Left hindlimb (tissue), 1 donor: ENCODE results near the gene STEAP2.
"Not testable (repeated sequence)": the region's sequence is repeated elsewhere in the genome, so short reads cannot be mapped to it uniquely, and the experiment has no call there.

Experiments
- DNase-seq: peaks from one replicate; pipeline ENCODE4 v3.0.0-alpha.2; 2018

Gene STEAP2

DNA sequence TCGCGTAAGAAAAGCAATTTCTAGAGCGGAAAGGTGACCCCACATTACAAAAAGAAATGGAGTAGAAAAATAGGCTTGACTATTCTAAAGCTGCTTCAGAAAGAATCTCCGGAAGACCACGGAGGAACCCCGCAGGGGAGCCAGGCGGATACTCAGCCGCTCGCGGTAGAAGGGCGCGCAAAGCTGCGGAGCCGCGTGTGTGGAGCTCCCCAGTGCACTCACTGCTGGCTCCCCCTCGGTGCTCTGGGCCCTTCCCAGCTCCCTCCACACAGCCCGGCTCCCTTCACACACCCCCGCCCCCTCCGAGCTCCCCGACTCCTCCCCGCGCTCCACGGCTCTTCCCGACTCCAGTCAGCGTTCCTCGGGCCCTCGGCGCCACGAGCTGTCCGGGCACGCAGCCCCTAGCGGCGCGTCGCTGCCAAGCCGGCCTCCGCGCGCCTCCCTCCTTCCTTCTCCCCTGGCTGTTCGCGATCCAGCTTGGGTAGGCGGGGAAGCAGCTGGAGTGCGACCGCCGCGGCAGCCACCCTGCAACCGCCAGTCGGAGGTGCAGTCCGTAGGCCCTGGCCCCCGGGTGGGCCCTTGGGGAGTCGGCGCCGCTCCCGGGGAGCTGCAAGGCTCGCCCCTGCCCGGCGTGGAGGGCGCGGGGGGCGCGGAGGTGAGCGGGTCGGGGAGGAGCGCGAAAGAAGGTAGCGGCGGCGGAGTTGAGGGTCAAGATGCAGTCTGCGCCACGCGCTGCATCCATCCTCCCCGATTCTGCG, at the start of gene STEAP2:
TSS of gene STEAP2 (plus strand) at position 350 of the 758 bp plus-strand sequence. CDS start 13,343 bp downstream, outside the sequence.
- DNase-seq: peak; percentile 95

DNA sequence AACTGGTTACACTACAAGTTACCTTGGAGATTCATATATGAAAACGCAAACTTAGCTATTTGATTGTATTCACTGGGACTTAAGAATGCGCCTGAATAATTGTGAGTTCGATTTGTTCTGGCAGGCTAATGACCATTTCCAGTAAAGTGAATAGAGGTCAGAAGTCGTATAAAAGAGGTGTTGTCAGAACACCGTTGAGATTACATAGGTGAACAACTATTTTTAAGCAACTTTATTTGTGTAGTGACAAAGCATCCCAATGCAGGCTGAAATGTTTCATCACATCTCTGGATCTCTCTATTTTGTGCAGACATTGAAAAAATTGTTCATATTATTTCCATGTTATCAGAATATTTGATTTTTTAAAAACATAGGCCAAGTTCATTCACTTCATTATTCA, 48.0 kb upstream of the STEAP2 start:
- DNase-seq: no peak

DNA sequence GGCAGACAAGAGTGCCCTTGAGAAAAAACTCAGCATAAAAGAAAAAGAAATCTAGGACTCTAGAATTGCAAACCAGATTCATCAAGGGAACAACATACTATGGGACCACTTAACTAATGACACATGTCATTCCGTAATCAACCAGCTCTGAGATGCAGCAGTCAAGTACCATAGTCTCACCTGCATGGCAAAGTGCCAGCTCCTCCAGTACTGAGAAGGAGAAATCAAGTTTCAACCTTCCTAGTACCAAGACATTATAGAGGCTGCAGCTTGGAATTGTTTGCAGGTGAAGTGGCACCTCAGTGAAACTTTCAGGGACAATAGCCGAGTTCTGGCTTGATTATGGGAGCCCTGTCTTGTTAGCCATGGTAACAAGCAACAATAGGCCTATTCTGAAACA, 45.8 kb upstream of the STEAP2 start:
- no peak for DNase-seq

DNA sequence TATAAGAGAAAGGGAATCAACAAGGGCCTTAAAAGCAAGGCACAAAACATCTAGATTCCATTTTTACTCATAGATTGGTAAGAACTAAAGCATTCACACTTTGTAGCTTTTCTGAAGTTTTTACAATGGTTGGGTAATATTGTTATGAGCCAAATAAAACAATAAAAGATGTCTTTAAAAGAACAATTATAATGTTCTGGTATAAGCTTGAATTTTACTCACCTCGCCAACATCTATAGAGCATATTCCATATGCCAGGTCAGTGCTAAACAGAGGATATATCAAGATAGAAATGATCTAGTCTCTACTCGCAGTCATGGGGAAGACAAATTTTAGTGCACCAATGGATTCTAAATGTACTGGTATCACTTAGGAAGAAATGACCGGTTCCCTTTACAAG, 45.4 kb upstream of the STEAP2 start:
- DNase-seq: no peak

DNA sequence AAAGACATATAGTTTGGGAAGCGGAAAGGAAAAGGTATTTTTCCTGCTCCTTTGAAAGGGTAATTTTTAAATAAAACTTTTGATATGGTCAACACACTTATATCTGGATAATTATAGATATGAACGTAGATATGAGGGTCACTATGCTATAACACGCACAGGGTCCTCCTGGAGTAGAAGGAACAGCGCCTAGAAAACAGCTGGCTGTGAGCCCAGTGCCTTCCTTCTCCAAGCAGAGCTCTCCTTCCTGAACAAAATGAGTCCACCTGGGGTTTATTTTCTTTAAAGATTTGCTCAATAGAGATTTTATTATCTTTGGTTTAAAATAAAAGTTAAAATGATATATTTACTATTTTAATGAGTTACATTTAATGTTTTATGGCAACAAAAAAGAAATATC, 44.2 kb upstream of the STEAP2 start:
- no peak for DNase-seq

DNA sequence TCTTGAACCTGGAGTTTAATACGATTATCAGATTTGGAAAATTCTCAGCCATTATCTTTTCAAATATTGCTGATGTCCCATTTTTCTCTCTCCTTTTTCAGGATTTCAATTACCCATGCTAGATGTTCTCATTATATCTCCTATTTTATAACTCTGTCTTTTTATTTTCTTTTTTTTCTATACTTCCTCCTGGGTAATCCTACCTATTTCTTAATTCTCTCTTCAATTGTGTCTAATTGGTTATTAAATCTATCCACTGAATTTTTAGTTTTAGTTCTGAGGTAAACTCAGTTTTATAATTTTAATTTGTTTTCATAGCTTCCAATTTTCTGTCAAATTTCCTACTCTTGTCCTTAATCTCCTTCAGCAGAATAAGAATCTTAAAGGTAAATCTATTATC, 41.6 kb upstream of the STEAP2 start:
- no peak for DNase-seq

DNA sequence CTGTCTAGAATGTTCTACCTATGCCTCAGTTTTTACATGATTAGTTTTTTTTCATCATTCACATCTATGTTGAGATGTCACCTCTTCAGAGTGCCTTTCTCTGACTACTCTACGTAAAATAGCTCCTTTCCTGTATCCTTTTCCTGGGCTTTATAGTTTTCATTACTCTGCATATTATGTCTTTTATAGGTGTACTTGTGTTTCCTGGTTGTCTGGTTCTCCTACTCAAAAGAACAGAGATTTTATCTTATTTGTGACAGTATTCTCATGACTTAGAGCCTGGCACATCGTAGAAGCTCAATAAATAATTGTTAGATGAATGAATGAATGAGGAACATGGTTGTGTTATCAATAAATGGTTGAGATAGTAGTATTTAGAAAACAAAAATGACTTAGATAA, 39.4 kb upstream of the STEAP2 start:
- no peak for DNase-seq

DNA sequence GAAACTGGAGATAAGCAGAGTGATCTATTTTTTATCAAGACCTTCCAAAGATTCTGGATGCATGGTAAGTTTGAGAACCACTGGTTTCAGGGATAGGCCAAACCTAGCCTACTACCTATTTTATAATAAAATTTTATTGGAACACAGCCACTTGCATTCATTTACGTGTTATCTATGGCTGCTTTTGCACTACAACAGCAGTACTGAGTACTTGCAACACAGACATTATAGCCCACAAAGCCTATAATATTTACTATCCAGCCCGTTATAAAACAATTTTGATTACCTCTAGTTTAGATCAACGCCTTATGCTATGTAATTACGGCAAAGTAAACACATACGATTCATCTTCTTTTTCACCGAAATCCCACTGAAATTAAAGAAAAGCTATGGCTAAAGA, 38.9 kb upstream of the STEAP2 start:
- DNase-seq: no peak

DNA sequence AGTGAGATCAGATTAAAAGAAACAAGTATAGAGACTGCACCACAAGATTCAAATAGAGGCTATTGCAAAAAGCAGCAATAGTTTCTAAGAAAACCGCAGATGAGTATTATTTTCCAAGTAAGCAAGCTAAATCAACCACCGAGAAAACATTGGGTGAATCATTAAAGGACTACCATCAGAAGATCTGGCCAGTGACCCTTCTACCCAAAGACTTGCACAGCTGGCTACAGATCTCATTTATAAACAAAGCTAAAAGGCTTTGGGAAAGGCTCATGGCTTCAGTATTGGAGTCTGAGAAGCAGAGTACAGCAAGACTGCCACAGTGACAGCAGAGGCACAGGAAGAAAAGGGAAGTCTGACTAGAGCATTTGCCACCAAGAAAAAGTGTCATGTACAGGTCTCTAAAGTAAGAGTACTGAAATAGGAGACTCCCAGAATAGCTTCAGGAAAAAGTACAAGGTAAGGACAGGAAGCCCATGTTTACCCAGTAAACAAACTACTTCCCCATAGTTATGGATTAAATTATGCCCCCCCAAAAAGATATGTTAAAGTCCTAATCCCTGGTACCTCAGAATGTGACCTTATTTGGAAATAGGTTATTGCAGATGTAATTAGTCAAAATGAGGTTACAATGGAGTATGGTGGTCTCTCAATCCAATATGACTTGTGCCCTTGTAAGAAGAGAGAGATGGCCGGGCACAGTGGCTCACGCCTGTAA, 38.3 kb upstream of the STEAP2 start:
- no peak for DNase-seq

DNA sequence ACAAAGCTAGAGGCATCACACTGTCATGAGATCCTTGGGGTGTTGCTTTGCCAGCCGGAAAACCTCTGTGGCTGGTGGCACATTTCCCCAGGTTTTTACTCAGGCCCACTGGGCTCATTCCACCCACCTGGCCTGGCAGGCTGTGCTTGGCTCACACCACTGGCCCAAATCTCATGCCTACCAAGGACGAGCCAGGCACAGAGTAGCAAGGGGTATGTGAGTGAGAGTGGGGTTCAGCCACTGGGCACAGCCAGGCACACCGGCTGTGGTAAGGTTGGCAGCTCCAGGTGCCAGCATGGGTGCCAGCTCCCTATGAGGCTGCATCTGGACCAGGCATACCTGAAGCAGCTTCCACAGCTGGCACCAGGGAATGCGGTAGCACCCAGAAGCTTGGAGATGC, 35.9 kb upstream of the STEAP2 start:
- no peak for DNase-seq

DNA sequence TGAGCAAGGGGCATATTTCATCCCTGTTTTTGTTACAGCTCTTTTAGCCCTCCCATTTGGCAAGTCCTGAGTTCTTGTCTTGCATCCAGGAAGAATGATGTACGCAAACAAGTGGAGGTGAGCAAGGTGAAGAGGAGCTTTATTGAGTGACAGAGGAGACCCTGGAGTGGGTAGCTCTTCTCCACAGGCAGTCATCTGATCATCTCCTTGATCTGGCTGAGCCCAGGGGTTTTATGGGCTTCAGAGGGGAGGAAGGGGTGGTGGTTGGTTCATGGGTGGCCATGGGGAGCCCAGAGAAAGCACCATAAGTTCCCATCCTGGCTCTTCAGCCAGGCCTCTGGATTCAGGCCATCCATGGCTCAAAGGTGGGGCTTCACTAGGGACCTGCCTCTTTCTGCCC, 35.3 kb upstream of the STEAP2 start:
- DNase-seq: no peak

DNA sequence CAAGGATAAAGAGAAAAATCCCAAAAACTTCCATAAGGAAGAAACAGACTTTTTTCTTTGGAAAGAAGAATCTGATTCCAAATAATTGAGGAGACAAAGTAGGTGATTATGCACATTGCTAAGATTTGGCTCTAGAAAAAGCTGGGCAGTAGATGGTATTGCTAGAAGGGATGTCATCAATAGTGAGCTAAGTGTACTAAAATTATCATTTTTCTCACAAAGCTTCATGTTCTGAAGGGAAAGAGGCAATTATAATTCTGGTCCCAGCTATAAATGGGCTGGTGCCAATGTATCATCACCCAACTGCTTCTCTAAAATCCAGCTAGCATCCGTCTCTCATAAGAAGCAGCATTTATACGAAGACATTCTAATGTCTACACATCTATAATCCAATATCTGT, 33.4 kb upstream of the STEAP2 start:
- DNase-seq: no peak

DNA sequence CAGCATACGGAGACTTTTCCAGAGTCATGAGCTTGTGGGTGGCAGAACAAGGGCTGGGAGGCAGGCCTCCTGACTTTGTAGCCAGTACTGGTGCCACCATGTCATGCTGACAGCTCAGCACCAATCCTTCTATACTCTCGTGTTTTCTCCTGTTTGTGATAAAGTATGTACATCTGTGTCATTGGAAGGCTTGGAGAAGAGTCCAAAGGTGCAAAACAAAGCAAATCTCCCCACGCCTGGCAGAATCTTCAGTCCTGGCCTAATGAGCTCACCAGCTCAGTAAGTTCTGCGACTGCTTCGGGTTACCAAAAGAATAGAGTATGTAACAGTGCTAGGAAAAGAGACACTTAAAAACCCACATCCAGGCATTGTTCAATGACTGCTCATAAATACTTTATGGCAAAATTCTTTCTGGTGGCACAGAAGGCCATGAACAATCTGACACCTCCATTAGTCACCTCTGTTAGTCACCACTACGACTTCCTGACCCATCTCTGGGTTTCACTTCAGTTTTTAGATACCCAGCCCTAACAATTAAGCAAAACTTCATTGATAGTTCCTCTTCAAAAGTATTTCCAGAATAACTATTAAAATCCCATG, 32.8 kb upstream of the STEAP2 start:
- no peak for DNase-seq

DNA sequence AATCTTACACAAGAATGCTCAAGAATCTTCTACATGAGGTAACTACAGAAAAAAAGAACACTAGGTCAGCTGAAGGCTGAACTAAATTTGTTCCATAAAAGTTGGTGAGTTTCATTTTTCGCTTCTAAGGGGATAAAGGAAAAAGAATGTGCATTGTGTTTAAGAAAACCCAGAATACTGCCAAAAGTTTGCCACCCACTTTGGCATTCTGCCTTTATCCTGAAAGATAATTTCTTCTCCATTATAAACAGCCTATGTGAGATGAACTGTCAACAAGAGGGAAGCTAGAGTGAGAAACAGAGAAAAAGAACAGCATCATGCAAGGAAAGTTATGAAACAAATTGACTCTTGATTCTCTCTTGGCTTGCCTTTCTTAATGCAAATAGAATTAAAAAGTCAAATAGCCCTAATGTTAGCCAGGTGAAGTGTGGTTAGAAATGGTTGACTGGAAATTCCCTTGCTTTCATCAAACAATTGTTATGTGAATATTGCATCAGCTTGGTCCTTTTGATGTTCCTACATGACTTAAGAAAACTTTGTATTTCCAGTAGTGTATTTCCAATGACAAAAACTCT, 31.4 kb upstream of the STEAP2 start:
- no peak for DNase-seq

DNA sequence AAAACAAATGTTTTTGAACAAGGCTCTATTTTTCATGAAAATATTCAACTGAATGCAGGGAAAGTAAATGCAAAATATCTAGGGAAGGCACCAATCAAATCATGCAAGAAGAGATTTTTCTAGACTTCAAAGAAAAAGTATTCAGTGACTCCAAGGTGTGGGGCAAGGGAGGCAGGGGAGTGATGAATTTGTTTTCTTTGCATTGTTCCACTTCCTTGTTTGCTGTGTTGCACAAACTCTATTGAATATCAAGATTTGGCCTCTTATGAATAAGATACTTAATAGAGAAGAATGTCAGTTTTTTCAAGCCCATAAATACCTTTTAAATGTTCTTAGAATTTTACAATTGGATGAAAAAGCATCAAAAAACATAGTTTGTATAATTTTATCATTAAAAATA, 30.9 kb upstream of the STEAP2 start:
- DNase-seq: no peak

DNA sequence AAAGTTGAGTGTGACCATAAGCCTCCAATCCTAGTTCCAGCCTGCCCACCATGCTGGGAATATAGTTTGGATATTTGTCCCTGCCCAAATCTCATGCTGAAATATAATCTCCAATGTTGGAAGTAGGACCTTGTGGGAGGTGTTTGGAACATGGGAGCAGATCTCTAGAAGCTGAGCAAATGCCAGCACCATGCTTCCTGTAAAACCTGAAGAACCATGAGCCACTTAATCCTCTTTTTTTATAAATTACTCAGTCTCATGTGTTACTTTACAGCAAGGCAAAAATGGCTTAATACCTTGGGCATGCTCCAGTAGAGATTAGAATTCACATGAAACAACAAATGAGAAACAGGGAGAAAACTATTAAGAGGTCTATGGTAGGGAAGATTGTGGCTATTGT, 30.1 kb upstream of the STEAP2 start:
- DNase-seq: no peak

DNA sequence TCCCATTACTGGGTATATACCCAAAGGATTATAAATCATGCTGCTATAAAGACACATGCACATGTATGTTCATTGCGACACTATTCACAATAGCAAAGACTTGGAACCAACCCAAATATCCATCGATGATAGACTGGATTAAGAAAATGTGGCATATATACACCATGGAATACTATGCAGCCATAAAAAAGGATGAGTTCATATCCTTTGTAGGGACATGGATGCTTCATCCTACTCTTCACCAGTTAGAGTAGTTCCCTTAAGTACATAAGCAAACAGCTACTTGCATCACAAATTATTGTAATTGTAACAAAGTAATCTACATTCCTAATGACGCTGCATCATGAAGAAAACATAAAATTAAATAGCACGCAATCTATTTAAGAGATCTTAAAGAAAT, 25.2 kb upstream of the STEAP2 start:
- not testable (repeated sequence) for DNase-seq

DNA sequence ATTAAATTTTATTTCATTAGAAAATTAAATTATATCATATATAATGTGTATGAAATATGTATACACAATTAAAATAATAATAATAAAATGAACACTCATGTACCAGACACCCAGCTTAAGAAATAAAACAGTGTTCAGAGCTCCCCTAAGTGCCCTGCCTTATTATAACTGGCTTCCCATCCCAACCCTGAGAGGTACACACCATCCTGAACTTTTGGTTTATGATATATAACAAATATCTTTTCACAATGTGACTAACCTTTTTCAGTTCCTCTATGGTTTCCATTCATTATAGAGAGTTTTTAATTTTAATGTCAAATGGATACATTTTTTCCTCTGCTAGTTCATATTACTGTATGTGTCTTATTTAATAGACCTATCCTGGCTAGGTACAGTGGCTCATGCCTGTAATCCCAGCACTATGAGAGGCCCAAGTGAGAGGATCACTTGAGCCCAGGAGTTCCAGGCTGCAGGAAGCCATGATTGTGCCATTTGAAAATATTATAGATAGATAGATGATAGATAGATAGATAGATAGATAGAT, 24.0 kb upstream of the STEAP2 start:
- DNase-seq: no peak

DNA sequence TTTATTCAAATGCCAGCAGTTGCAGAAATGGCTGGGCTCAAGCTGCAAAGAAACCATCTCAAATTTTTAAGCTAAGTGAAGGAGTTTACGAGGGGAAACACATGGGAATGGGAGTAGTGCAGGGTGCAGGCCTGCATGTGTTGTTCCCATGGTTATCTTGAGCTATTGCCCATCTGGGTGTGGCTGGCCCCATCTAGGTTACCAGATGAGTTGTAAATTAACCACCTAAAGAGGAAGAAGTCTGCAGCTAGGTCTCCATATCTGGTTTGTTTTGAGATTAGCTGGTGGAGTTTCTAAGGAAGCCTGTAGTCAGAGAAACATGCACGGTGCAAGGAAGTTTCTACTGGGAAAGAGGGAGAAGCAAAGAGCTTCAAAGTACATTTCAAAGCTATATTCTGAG, 23.3 kb upstream of the STEAP2 start:
- DNase-seq: no peak

DNA sequence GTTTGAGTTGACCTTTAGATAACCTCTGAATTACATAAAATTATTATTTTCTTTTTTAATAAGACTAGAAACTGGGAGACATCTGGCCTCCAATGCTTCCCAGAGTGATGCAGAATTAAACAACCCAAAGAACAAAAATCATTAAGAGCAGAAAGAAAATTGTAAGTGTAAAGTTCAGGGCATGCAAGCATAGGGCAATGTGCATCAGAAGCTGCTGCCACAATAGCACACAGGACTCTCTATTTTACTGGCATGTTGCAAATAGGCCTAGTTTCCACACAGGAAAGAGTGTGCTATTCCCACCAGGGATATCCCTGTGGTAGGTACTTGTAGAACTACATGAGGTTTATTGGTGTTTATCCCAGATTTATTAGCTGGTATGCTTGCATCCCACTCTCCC, 20.5 kb upstream of the STEAP2 start:
- no peak for DNase-seq

DNA sequence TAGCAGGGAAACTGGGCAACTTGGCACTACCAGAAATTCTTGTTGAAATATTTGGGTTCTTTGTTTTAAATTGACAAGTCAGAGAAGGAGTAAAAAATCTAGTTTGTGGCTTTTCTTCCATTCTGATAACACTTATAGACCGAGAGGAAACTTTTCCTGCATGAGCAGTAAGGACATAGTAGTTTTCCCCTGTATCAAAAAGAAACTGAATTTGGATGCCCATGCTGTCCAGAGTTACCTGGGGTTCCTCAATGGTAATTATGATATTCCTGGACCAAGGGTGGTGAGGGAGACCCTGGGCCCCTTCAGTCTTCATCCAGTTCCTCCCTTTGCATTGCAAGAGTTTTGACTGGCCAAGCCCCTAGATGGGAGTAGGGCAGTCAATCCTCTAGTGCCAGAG, 19.9 kb upstream of the STEAP2 start:
- no peak for DNase-seq

DNA sequence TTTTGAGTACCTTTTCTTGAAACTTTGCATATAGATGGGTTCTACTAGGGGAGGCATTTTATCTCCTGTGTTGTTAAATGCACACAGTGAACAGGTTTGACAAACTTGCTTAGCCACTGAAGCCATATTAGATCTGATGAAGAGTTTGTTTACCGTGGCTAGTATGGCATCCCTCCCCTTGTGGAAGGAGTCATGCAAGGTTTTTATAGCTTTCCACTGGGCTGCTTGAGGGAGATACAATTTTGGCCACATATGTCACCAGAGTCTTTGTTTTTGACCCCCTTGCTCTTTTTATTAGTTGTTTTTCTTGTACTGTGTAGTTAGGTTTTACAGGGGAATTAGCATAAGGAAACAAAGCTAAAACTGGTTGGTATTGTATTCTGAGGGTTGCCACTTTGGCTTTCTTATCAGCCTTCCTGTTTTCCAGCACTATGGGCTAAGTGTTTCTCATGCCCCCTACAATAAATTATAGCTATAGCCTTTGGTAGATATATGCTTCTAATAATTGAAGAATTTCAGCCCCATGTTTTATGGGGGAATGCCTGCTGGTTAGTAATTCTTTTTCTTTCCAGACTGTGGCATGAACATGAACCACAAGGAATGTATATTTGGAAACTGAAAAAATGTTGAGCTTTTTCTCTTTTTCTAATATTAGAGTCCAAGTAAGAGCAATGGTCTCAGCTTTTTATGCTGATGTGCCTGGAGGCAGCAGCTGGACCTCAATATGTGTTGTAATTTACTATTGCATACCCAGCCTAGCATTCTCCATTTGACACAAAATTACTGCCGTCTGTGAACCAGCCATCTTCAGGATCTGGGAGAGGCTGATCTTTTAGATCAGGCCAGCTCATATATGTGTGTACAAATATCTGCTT, 18.4 kb upstream of the STEAP2 start:
- DNase-seq: no peak
